ENCODE results near the gene TRIM17.

TRIM17 gene

DNA sequence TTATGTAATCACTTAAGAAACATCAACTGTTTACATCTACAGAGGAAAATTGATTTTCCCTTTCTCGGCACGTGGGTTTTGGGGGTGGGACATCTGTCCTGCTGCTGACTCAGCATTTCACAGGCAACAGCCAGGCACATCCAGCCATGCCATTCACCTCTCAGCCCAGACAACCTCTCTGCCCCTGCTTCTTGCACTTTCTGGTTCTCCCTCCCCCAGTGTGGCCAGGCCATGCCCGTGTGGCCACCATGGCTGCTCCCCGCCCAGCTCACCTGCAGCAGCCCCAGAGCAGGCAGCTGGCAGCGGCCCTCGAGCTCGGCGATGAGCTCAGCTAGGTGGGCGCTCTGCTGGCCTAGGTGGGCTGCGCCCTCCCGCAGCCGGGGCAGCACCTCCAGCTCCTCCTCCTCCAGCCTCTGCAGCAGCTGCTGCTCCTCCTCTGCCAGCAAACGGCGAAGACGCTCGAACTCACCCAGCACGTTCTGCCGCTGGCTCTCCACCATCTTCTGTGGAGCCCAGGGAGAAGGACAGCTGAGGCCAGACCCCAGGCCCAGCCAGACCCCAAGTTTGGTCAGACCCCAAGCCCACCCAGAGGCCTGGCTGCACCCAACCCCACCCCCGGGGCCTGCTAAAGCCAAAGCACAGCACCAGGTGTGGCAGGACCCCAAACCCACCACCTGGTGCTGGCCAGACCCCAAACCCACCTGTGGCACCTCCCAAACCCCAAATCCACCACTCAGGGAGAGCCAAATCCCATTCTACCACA, 15.8 kb downstream of the TRIM17 start:
- no peak for DNase-seq

DNA sequence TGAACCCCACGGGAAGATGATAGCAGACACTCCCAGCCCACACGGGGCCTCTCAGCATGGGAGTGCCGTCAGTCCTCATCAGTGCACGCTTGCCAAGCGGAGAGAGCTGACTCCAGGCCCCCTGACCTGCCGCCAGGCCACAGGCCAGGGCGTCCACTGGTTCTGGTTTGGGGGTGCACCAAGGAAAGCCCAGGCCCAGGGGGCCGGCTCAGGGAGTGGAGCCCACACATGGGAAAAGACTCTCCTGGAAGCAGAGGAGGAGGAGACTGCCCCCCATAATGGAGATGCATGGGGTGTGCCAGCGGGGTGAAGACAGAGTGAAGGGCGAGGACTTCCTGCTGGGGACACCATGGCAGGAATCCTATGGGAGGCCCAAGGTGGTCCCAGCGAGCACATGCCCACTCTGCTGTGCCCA, 16.4 kb downstream of the TRIM17 start:
- DNase-seq, result no peak

DNA sequence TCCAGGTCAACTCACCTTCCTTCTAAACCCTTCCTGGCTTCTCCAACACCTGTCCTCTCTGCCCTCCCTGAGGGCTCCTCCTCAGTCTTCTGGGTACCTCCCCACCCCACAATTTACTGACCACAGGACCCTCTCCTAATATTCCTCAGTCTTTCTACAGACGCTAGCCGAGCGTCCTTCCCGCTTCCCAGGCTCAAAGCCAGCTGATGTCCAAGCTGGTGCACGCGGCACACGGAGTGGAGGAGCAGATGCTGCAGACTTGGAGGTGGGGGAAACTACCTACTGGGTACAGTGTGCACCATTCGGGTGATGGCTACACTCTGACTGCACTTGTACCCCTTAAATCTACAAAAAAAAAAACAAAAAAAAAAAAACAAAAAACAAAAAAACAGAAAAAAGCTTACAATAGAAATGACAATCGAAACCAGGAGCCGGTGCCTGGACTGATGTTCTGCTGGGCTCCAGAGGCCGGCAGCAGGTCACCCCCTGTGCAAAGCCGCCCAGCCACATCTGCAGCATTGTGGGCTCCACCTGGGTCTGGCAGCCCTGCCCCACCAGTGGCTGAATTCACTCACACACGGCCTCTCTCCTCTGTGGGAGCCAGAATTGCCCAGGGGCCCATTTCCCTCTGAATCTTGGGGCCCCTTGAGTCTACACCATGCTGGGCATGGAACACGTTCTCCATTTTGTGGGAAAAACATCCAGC, 17.0 kb downstream of the TRIM17 start:
- no peak for DNase-seq

DNA sequence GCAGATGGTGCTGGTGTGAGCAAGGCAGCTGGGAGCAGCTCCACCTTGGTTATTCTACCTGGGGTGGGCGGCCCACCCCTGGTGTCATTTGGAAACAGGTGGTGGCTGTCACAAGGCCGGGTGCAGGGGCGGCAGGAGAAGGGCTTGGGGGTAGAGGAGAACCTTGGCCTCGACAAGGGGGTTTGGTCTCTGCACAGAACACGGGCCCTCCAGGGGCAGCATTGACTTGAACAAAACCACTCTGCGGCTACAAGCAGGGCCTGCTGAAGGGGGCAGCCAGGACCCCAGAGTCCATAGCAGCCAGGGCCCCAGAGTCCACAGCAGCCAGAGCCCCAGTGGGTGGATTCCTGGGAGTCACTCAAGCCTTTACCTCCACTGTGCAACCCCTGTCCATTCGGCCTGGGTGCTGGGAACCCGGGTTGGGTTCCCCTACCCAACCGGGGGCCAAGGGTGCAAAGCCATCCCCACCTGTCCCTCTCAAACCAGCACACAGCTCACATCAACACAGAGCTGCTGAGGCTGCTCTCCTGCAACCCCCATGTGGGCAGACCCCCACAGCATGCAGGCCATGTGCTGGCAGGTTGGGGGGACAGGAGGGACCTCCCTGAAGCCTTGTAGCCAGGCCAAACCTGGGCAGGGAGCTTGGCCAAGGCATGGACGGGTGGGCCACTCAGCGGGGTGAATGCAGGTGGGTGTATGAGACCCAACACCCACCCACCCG, 17.8 kb downstream of the TRIM17 start:
- no peak for DNase-seq

DNA sequence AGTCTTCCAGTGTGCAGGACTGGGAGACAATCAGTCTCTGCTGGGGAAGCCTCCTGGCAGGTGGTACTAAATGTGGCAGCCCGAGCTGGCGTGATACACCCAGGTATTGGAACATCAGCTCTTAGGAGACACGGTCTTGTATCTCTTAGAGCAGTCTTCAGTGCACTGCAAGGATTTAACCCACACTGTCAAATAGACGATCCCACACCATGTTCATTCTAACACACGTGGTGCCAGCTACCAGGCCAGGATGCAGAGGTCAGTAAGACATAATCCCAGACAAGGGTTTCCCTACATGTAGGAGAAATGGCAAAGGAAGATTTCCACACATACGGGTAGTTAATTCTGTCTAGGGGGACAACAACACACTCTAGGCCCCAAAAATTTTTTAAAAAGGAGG, 18.7 kb downstream of the TRIM17 start:
- DNase-seq, result no peak

DNA sequence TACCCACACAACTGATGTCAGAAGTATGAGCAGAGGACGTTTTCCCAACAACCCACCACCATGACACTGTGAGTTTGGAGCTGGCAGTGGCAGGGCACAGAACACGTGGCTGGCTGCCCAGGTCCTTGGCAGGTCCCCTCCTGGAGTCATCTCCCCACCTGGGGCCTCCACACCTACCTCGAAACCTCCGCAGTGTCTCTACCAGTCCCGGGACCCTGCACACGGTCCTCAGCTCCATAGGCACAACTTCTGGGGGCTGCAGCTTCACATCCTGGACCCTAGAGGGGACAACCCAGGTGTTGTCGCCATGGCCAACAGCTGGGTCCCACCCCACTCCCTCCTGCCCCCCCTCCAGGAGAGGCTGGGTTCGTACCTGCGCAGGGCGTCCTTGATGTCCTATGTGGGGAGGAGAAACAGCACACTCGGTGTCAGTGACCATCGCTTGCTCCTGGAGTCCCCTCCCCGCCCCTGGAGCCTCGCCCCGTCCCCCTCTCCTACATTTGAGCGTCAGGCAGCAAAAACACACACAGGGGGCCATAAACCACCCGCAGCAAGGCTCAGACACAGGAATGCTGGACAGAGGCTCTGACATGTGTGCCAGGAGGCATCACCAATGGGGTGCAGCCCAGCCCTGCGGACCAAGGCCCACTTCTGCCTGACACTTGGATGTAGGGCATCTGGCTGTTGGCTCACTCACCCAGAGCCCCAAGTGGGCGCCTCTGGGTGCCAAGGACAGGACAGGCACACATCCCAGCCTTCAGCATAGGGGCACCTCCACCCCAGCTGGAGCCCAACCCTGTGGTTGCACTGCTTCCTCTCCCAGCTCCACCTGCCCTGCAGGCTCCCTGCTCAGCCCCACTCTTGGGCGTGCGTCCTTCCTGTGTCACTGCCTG, 19.6 kb downstream of the TRIM17 start:
- no peak for DNase-seq

DNA sequence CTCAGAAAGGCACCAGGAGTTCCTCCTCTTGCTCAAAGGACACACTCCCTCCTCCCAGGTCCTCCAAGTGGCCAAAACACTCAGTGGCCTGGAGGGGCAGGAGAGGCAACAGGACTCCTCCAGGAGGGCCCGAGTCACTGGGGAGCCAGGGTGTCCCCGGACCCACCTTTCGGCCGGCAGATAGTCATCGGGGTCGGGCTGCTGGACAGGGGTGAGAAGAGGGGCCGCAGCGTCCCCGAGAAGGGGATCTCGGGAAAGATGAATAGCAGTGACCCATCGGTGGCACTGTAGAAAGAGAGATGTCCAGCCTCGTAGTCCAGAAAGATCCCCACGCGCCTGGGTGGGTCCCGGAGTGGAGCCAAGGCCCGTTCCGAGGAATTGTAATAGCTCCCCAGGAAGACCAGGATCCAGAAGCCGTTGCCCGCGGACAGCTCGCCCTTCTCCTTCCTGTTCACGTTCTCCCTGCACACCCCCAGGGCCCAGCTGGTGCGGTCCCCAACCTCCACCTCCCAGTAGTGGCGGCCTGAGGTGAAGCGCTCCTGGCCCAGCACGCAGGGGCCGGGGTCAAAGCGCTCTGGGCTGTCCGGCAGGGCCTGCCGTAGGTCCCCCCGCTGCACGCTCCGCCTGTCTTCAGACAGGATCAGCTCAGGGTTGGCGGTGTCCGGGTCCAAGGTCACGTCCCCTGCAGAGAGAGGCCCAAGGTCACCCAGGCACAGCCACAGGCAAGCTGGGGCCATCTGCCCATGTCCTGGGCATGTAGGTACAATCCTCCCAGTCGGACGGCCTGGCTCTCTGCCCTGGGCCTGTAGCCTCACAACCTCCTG, 21.9 kb downstream of the TRIM17 start:
- no peak for DNase-seq

DNA sequence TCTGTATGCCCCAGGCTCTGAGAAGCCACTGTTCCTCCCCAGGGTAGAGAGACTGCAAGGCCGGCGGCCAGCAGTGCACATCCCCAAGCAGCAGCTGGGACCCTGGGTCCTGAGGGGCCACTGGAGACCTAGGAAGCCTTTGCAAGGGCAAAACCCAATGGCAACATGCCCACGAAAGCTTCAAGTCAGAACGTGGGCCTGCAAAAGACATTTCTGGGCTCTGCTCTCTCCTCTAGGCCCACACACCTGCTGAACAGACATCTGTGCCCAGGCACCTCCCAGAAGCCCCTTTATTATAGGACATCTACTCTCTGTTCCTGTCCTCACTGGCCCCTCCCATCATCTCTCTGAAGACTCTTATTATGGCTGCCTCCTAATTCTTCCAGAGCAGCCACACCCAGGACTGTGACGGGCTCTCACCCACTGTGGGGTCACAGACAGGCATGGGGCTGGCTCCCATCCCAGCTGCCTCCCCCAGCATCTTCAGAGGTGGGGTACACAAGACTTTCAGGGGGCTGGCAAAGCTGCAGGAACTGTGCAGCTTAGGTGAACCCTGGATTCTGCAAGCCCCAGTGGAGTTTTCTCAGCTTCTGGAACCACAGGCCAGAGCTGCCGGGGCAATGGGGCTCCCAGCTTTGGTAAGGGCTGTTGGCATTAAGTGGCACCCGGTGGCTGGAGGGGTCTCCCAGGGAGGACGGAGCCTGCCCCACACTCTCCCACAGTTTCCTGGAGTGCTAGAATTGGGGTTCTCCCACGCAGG, 22.7 kb downstream of the TRIM17 start:
- DNase-seq, result no peak

DNA sequence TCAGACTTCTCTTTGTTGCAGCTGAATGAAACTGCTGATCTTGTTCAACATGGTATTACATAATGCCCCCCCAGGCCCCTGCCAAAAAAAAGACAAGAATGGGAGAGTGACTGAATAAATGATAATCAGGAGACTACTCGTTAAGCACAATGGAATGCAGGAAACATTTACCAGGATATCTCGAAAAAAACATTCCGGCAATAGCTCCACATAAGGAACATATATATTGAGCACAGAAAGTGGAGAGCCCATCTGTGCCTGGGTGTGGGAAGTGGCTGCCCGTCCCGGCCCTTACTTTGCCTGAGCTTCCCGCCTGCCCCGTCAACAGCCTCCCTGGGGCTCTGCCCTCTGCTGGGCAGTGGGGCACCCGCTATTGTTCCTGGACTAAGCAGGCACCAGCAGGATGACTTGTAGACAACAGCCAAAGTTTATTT, 23.4 kb downstream of the TRIM17 start:
- DNase-seq, result no peak

DNA sequence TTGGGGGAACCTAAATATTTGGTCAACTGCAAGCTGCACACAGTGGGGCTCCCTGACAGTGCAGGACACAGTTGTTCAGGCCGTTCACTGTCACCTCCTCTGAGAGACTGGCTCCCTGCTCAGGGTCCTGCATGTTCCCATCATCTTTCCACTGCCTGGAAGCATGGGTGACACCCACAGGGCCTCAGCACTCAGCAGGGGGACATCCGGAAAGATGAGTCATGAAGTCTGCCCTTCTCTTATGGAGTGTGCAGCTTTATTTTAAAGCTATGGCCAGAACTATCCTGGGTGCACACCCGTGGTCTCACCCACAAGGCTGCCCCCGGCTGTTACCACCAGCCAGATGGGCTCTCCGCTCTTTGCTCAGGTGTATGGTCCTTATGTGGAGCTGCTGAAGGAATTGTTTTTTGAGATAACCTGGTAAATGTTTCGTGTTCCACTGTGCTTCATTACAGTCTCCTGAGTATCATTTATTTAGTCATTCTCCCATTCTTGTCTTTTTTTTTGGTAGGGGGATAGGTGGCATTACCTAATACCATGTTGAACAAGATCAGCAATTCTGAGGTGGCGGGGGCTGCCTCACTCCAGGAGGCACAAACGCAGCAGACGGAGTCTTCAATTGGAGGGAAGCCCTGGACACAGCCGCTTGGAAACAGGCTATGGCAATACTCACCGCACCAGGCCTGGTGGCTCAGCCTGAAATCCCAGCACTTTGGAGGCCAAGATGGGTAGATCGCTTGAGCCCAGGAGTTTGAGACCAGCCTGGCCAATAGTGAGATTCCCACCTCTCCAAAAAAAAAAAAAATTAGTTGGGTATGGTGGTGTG, 24.3 kb downstream of the TRIM17 start:
- no peak for DNase-seq

DNA sequence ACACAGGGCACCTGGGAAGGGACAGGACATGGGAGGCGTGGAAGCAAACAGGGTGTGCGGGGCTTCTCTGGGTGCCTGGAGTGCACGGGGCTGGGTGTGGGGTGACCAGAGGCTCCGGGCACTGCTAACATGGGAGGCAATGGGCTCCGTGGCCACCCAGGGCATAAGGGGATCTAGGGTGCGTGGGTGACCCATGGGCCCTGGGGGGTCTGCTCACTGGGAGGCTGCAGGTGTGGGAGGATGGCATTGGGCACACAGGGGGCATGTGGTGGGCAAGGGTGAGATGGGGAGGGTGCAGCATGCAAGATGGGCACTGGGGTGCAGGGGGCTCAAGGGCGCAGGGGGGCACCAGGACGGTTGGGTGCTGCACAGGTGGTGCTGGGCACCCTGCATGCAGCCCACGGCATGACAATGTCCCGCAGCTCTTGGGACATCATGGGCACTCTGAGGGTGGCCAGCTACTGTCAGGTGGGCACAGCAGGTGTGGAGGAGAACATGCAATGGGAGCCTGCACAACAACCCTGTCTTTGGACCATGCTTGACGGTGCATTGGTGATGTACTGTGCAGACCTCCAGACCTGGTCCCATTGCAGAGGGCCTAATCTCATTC, 25.1 kb downstream of the TRIM17 start:
- DNase-seq, result no peak

DNA sequence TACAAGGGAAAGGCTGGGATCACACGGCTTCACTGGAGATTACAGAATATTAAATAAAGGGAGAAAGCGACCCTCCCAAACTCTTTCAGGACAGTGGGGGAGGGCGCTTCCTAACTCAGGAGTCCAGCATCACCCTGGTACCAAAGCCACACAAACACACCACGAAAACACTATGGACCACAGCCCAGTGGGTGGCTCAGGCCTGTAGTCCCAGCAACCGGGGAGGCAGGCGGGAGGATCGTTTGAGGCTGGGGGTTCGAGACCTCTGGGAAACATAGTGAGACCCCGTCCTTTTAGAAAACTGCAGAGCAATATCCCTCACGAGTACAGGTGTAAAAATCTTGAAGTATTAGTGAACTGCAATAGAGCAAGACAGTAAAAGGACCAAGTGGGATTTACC, 26.0 kb downstream of the TRIM17 start:
- no peak for DNase-seq

DNA sequence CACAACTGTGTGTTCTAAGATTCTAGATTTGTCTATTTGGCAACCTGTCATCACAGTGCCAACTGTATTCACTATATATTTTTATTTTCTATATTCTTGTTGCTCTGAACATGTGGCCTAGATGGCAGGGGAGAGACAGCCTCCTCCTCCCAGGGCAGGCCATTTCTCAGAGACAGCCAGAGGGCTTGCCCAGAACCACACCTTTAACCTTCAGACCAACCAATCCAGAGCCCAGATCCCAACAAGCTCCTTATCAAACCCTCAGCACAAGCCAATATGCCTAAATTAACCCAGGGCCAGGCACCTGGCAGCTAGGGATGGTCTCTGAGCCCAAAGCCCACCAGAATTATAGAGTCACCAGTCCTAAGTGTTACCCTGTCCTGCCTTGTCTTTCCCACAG, 29.3 kb downstream of the TRIM17 start:
- DNase-seq, result no peak

DNA sequence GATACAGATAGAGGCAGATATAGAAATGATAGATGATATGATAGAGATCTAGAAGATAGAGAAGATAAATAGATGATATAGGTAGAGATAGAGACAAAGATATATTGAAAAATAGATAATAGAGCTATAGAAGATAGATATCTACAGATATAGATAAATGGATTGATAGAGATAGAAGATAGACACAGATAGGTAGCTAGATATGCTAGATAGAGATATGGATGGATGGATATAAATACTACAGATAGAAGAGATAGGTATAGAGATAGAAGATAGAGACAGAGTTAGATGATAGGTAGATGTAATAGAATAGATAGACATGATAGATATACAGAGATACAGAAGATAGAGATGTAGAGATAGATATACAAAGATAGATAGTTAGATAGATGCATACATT, 31.4 kb downstream of the TRIM17 start:
- DNase-seq, result no peak

DNA sequence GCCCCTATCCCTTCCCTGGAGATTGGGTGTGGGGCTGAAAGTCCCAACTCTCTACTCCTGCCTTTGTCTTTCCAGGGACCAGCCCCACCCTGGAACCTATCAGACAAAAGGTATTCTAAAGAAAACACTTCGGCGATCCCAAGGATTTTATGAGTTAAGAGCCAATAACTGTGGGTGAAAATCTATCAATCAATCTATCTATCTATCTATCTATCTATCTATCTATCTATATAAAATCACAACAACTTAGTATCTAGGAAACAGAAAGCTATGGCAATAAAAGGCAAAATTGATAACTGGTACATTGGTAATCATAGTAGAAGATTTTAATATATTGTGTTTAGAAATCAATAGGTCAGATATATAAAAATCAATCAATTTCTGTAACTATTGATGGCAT, 32.9 kb downstream of the TRIM17 start:
- DNase-seq, result no peak

DNA sequence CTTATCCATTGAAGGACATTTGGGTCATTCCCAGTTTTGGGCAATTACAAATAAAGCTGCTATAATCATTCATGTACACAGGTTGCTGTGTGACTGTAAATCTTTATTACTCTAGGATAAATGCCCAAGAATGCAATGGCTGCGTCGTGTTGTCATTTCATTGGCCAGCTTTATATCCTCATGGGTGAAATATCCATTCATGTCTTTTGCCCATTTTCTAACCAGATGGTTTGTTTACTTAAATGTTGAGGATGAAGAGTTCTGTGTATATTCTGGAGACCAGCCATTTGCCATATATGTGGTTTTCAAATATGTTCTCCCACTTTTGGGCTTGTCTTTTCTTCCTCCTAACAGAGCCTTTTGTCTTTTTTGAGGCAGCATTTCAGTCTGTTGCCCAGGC, 35.3 kb downstream of the TRIM17 start:
- DNase-seq, result no peak

DNA sequence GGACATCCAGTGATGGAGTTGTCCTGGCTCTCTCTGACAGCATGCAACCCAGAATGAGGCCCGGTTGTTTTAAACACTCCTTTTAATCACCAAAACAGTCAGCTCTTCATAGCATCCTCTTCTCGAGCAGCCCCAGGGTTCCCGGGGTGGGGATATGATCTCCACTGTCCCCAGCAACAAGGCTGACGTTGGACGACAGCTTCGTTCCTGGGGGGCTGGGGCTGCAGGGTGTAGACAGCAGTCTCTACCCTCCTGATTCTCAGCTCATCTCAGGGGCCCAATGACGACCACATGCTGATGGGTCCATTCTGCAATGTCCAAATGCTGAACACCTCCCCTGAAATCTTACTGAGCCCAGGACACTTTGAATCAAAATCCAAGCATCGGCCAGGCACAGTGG, 37.0 kb downstream of the TRIM17 start:
- DNase-seq, result no peak

DNA sequence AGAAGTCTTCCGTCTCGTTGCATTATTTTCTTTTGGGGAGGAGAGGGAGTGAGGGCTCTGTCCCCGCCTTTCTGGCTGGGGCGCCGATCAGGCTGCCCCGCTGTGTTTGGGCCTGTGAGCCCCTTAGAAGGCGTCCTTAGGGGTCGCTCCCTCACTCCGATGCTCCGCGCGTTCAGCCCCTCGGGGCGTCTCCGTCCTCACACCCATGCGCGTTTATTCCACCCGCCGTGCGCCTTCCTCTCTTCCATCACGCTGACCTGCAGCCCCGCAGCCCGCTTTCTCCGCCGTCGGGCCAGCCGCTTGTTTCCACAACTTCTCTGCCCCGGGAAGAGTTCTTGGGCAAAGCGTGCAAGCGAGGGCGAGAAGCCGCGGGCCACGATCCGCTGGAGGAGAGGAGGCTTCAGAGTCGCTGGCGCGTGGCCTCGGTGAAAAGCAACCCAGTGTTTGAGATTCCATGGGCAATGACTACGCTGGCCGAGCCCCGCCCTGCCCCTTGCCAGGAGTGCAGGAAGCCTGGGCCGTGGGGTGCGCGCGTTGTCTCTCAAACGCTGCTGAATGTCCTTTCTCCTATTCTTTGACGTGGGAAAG, 37.7 kb downstream of the TRIM17 start:
- DNase-seq, result no peak

Measured in right kidney (tissue), 1 donor.